GM18909 (cell line): ENCODE measurements around the gene NBEAL1.
"Not testable (repeated sequence)": the region's sequence is repeated elsewhere in the genome, so short reads cannot be mapped to it uniquely, and the experiment has no call there.

Source experiments
- ATAC-seq: cut with Tn5 transposase; IDR thresholded peaks from one replicate; pipeline ENCODE4 v1.9.1; 2021; ENCODE audit warnings: mild to moderate bottlenecking; ENCODE audit not compliant: unreplicated experiment, poor library complexity

NBEAL1 gene

DNA sequence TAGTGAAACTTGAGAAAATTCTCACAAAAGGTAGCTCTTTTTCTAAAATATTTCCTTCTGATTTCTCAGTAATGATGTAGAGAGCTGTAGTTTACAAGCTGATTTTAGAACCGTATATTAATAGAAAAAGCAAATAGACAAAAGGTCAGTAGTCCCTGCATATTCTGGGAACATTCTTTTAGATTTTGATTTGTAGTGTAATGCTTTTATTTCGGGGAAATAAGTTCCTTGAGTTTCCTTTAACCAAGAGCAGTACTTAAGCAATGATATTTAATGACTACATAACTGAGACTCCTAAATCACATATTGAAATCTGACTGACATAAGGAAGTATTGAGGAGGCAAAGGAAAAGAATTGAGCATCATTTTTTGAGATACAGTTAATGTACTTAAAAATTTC is 22.4 kb downstream of the NBEAL1 start:
- ATAC-seq, result no peak

DNA sequence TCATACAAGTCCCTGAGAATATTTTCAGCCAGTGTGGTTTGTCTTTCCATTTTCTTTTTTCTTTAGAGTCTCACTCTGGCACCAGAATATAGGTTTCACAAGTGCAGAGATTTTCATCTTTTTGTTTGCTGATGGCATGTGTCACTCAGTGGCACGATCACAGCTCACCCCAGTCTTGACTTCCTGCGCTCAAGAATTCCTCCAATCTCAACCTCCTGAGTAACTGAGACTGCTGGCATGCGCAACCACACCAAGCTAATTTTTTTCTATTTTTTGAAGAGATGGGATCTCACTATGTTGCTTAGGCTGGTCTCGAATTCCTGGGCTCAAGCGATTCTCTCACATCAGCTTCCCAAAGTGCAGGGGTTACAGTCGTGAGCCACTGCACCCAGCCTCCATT is 23.9 kb downstream of the NBEAL1 start:
- ATAC-seq, result no peak

DNA sequence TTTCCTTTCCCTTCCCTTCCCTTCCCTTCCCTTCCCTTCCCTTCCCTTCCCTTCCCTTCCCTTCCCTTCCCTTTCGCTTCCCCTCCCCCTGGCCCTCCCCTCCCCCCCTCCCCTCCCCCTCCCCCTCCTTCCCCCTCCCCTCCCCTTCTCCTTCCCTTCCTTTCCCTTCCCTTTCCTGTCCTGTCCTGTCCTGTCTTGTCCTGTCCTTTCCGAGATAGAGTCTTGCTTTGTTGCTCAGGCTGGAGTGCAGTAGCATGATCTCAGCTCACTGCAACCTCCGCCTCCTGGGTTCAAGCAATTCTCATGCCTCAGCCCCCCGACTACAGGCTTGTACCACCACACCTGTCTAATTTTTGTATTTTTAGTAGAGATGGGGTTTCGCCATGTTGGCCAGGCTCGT is 24.5 kb downstream of the NBEAL1 start:
- not testable (repeated sequence) for ATAC-seq

DNA sequence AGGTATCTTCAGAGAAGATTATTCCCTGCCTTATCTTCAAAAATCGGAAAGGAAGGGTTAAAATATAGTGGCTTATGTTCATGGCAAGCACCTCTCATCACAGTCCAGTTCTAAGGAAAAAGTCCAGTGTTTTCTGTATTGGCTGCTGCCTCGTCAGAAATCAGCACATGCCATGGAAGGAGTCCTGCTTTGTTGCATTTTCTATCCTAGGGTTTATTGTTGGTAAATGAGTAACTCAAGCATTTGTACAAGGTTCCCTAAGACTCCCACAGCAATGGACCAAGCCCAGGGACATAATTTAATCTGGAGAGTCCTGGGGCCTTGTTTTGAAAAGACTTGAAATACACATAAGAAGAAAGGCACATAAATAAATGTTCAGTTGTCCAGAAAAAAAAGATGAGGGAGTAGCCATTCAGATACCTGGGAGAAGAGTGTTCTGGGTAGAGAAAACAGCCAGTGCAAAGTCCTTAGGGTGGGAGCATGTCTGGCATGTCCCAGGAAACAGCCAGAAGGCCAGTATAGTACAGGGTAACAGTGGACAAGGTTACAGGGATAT is 26.4 kb downstream of the NBEAL1 start:
- no peak for ATAC-seq

DNA sequence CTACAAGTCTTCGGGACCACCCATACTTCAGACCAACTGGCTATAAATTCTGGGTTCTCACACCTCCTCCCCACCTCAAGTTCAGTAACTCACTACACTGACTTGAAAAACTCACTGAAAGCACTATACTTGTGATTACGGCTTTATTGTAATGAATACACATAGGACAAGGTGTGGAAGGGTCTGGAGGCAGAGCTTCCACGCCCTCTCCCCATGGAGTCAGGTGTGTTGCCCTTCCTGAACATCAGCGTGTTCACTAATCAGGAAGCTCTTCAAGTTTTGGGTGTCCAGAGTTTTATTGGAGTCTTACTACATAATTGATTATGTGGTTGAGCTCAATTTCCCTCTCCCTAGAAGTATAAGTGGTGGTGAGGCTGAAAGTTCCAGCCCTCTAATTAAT is 27.5 kb downstream of the NBEAL1 start:
- ATAC-seq, result no peak

DNA sequence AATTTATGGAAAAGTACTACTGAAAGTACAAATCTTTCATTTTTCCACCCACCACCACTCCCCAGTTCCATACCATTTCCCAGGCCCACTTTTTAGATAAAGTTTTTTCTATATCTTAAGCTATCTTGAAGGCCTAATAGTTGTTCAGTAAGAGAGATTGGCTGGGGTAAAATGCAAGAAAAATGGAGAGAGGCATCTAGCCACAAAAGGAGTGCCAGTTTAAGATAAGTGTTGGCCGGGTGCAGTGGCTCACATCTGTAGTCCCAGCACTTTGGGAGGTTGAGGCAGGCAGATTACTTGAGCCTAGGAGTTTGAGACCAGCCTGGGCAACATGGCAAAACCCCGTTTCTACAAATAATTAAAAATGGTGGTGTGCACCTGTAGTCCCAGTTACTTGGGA is 28.6 kb downstream of the NBEAL1 start:
- no peak for ATAC-seq

DNA sequence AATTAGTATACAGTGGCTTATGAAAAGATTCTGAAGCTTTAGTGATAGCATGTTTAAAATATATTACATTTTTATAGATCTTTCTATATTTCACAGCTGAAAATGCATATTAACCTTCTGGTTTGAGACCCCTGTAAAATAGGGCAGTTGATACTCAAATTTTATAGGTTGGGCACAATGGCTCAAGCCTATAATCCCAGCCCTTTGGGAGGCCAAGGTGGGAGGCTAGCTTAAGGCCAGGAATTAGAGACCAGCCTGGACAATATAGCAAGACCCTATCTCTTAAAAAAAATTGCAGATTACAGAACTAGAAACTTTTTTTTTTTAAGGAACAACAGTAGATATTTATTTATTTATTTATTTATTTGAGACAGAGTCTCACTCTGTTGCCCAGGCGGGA is 31.2 kb downstream of the NBEAL1 start:
- ATAC-seq, result no peak

DNA sequence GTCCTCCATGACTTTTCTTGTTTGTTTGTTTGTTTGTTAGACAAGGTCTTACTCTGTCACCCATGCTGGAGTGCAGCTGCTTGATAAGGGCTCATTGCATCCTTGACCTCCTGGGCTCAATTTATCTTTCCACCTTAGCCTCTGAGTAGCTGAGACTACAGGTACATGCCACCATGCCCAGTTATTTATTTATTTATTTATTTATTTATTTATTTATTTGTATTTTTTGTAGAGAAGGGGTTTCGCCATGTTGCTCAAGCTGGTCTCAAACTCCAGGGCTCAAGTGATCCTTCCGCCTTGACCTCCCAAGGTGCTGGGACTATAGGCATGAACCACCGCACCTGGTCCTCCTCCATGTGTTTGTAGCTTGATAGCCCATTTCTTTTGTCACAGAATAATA is 37.9 kb downstream of the NBEAL1 start:
- ATAC-seq, result no peak

DNA sequence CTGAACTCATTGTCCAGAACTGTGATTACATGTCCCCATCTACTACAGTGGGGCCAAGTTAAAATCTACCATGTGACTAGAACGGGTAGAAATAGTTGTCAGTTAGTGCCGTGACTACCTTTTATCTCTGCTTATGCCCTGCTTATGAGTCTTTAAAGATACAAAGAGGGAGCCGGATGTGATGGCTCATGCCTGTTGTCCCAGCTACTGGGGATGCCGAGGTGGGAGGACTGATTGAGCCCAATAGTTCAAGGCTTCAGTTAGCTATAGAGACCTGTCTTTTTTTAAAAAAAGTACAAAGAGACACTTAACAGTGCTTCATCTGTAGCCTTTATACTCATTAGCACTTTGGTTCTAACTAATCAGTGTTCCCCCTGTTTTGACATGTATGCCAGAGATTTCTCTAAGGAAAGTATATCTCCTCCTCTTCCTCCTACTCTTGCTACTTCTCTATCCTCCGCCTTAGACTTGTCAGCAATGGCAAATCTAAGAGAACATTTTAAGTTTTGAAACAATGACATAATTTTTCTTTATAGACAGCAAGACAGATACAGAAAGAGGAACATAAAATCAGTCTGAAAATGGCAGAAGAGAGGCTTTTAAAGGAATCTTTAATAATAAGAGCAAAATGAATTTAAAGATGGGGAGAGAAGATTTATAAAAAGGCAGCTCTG is 45.0 kb downstream of the NBEAL1 start:
- no peak for ATAC-seq

DNA sequence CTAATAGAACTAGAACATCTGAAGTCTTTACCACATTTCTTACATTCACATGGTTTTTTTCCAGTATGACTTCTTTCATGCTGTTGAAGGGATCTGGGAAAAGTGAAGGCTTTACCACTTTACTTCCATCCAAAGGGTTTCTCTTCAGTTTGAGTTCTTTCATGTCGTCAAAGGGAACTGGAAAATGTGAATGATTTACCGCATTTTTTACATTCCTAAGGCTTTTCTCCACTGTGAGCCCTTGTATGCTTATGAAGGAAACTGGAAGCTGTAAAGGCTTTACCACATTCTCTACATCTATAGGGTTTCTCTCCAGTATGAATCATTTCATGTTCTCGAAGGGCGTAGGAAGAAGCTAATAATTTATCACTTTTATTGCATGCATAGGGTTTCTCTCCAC is 46.7 kb downstream of the NBEAL1 start:
- ATAC-seq, result no peak

DNA sequence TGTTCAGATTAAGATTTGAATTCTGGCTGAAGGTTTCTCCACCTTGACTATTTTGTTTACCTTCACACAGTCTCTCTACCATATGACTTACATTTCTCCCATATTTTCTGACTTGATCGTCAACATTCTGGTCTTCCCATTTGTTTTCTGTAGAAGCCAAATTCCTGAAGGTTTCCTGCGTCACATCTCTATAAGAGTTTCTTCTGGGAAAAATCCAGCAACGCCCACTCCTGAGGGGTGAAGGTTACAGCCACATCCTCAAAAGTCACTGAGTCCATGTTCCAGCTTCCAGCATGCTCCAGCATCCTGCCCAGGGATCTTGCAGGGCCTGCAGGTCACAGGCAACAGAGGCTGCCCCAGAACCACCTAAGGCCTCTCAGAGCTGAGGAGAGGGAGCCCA is 47.5 kb downstream of the NBEAL1 start:
- no peak for ATAC-seq

DNA sequence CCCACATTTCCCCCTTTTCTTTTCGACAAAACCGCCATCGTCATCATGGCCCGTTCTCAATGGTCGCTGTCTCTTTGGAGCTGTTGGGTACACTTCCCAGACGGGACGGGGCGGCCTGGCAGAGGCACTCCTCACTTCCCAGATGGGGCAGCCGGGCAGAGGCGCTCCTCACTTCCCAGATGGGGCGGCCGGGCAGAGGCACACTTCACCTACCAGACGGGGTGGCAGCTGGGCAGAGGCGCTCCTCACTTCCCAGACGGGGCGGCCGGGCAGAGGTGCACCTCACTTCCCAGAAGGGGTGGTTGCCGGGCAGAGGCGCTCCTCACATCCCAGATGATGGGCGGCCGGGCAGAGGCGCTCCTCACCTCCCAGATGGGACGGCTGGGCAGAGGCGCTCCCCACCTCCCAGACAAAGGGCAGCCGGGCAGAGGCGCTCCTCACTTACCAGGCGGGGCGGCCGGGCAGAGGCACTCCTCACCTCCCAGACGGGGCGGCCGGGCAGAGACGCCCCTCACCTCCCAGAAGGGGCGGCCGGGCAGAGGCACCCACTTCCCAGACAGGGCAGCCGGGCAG is 51.9 kb downstream of the NBEAL1 start:
- not testable (repeated sequence) for ATAC-seq

DNA sequence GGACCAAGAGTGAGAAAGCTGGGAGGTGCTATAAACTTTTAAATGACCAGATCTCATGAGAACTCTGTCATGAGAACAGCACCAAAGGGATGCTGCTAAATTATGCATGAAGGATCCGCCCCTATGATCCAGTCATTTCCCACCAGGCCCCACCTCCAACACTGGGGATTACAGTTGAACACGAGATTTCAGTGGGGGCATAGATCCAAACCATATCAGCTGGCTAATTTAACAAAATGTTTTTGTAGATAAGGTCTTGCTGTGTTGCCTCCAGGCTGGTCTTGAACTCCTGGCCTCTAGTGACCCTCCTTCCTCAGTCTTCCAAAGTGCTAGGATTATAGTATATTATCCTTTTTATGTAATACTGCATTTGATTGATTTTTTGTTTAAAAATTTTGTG is 56.0 kb downstream of the NBEAL1 start:
- no peak for ATAC-seq

DNA sequence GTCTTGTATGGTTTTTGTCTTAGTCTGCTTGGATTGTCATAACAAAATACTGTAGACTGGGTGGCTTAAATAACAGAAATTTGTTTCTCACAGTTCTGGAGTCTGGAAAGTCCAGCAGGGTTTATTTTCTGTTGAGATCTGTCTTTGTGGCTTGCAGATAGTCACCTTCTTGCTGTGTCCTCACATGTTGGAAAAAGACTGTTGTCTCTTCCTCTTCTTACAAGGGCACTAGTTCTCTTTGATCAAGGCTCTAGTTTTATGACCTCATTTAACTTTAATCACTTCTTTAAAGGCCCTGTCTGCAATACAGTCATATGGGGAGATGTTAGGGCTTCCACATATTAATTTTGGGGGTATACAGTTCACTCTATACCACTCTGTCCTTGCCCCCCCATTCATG is 56.5 kb downstream of the NBEAL1 start:
- ATAC-seq, result no peak

DNA sequence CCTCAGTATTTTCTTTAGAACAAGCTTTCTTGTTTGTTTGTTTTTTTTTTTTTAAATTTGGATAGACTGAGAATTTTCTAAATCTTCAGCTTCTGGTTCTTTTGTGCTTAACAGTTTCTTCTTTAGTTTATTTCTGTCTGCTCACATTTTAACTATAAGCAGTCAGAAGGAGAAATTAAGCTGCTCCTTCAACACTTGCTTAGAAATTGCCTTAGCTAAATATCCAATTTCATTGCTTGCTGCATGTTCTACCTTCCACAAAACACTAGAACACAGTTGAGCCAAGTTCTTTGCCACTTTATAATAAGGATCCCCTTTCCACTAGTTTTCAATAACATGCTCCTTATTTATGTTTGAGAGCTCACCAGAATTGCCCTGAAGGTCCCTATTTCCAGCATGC is 57.7 kb downstream of the NBEAL1 start:
- no peak for ATAC-seq

DNA sequence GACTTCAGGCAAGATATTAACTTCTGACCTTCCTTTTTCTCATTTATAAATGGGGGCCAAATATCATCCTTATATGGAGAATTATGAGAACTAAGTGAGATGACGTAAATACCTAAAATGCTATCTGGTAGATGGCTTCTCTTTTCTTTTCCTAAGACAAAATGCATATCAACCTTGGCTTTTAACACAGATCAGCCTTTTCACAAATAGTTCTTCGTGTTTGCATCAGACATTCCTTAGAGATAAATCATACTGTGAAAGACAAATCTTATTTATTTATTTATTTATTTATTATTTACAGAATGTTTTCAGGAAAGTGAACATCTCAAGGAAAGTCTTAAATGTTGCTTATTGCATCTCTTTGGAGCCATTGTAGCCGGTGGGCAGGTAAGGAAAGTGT is 62.8 kb downstream of the NBEAL1 start:
- no peak for ATAC-seq

DNA sequence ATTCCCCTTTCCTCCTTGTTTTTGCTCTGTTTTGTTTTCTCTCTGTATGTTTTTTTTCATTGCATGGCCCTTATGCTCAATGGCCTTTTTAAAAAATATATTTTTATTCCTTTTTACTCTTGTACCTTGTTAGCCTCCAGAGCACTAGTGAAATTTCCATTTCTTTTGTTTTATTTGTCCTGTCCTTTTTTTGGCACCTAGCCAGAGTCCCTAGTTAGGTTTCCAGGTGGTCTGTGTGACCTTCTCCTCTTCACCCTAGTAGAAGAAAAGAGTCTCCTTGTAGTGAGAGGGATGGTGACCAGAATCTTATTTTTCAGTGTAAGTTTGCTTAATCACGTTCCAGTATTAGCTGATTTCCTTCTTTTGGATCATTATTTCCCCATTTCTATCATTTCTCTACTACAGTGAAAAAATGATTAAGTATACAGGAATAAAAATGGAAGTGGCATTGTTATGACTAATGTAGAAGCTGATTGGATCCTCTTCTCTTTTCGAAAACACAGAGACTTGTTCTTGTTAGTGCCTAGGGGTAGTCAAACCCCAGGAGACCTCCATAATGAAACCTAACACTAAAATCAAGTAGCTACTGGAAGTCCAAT is 65.9 kb downstream of the NBEAL1 start:
- ATAC-seq, result no peak

DNA sequence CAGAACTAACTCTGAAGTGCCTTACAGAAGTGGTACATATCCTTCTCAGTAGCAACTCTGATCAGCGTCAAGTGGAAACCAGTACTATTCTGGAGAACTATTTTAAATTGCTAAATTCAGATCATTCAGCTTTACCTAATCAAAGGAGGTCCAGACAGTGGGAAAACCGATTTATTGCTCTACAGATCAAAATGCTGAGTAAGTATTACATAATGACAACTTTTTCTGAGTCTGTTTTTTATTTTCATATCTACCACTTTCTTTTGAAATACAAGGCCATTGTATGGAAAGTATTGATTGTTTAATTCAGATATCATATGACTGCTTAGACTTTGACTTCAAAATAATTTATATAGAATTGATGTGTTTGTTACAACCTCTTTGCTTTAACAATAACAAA is 68.7 kb downstream of the NBEAL1 start:
- ATAC-seq, result no peak

DNA sequence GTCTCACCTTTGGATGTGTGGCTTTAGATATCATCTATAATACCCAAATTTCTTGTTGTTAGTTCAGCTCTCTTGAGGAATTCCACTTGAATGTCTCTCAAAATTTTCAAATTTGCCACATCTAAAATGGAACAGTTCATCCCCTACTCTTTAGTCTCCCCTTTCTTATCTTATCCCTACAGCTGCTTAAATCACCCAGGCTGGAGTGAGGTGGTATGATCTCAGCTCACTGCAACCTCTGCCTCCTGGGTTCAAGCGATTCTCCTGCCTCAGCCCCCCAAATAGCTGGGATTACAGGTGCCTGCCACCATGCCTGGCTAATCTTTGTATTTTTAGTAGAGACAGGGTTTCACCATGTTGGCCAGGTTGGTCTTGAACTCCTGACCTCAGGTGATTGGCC is 71.7 kb downstream of the NBEAL1 start:
- ATAC-seq, result not testable (repeated sequence)

DNA sequence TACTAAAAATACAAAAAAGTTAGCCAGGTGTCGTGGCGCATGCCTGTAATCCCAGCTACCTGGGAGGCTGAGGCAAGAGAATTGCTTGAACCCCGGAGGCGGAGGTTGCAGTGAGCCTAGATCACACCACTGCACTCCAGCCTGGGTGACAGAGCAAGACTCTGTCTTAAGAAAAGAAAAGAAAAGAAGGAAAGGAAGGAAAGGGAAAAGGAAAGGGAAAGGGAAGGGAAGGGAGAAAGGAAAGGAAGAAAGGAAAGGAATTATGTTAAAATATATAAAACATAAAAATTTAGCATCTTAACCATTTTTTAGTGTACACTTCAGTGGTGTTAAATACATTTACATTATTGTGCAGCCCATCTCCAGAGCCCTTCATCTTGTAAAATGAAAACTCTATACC is 76.0 kb downstream of the NBEAL1 start:
- ATAC-seq, result not testable (repeated sequence)

DNA sequence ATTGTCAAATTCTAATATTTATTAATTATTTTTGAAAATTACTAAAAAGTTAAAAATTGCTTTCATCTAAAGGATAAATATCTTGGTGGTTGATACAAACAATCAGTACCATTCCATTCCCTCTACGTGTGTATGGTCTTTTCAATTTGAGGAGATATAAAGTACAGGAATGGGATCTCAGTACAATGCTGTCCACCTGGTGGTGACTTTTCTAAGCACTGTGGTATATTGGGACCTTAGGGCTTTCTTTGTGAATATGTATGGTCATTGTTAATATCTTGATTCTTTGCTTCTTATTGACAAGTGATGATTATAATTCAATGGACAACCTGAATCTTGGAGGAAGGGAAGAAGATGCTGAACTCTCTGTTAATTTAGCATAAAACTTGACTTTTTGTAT is 83.1 kb downstream of the NBEAL1 start:
- ATAC-seq, result no peak

DNA sequence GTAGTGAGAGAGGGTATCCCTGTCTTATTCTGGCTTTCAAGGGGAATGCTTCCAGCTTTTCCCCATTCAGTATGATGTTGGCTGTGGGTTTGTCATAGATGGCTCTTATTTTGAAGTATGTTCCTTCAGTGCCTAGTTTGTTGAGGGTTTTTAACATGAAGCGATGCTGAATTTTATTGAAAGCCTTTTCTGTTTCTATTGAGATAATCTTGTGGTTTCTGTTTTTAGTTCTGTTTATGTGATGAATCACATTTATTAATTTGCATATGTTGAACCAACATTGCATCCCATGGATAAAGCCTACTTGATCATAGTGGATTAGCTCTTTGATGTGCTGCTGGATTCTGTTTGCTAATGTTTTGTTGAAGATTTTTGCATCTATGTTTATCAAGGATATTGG is 87.7 kb downstream of the NBEAL1 start:
- not testable (repeated sequence) for ATAC-seq
